Endothelial cell of umbilical vein (primary cell): Measurements from ENCODE around the gene PTTG1.

Experiments used
- CTCF ChIP-seq, 2 donors: IDR thresholded peaks; 1 replicate in 1 of 2; 2 replicates in 1 of 2; pipeline ENCODE4 v1.5.1; 2011; ENCODE audit warnings: low read length in 2 of 2, mild to moderate bottlenecking in 2 of 2, moderate library complexity in 2 of 2, control low read depth in 1 of 2, inconsistent platforms in 1 of 2, low read depth in 1 of 2; ENCODE audit not compliant: insufficient read depth in 1 of 2; ENCODE audit errors: extremely low read depth in 1 of 2
- EZH2 ChIP-seq: IDR thresholded peaks from 2 replicates; pipeline ENCODE4 v1.6.1; 2012; ENCODE audit warnings: borderline replicate concordance, low read depth, mild to moderate bottlenecking, moderate library complexity, low read length, inconsistent platforms; ENCODE audit not compliant: severe bottlenecking
- MAX ChIP-seq: IDR thresholded peaks from 2 replicates; pipeline ENCODE4 v1.6.1; 2011; ENCODE audit not compliant: insufficient read depth, insufficient read length
- POLR2A ChIP-seq: IDR thresholded peaks from 2 replicates; pipeline ENCODE4 v1.6.1; 2012; ENCODE audit warnings: low read depth, mild to moderate bottlenecking, control low read depth, low read length
- POLR2AphosphoS5 ChIP-seq: IDR thresholded peaks from 2 replicates; pipeline ENCODE4 v1.6.1; 2012; ENCODE audit warnings: low read depth, mild to moderate bottlenecking, control low read depth, low read length, moderate library complexity; ENCODE audit not compliant: insufficient read depth

- TF ChIP-seq EZH2 (no peak), POLR2A (no peak), POLR2AphosphoS5 (no peak), MAX (no peak), CTCF (IDR thresholded peaks at IDR 0.05; ENCODE audit: extremely low read depth in 1 of 2, insufficient read depth in 1 of 2, low read depth in 1 of 2, low read length in 2 of 2) (no peak)
Observed at GRCh38 chr5:160437271-160437670, 15.6 kb downstream of the PTTG1 start.
